ENCODE results near the gene TRPM2. TPM values are rescaled to one million over a fixed set of nuclear protein-coding genes. Genes with fewer than 3 reads are reported as not detected.

TRPM2 gene
- total and polyA plus RNA-seq, 10 of the 15 experiments (the other 5 are each of a cell fraction or from before 2014, with no cell fraction given) = 0.03 to 9.1 (median 2.6) TPM

DNA sequence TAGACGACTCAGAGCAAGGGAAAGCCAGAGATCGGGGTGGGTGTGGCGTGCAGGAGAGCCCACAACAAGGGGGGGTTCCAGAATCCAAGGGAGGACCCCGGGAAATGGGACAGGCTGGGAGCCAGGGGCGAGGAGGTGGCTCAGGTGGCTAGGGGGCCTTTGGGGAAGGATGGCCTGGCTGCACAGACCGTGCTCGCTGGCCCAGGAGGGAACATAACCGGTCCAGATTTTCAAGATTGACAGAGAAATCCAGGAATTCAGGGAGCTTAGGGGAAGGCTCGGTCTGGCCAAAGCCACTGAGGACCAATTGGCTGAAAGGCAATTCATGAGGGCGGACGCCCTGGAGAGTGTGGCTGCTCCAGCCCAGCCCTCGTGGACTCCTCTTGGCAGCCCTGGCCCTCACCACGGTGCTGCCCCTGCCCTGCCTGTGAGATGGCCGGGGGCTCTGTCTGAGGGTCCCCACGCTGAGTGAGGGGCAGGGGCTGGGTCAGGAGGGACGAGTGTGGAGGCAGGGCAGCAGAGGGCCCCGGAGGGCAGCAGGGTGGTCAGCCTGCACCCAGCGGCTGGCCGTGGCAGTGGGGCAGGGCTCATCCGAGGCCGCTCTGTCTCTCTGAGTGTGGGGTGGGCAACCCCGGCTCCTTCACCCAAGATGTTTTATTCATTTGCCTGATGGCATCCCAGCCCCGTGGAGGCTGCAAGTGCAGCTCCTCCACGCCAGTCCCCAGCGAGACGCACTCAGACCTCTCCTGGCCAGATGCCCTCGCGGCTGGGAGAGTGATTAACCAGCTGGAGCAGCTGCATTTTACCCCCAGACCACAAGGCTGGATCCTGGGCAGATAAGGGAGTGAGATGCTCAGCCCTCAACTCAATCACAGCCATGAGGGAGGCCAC, 96.3 kb downstream of the TRPM2 start:
- TF ChIP-seq, protein P1, sequence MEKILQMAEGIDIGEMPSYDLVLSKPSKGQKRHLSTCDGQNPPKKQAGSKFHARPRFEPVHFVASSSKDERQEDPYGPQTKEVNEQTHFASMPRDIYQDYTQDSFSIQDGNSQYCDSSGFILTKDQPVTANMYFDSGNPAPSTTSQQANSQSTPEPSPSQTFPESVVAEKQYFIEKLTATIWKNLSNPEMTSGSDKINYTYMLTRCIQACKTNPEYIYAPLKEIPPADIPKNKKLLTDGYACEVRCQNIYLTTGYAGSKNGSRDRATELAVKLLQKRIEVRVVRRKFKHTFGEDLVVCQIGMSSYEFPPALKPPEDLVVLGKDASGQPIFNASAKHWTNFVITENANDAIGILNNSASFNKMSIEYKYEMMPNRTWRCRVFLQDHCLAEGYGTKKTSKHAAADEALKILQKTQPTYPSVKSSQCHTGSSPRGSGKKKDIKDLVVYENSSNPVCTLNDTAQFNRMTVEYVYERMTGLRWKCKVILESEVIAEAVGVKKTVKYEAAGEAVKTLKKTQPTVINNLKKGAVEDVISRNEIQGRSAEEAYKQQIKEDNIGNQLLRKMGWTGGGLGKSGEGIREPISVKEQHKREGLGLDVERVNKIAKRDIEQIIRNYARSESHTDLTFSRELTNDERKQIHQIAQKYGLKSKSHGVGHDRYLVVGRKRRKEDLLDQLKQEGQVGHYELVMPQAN (conservative IDR thresholded peaks at IDR 0.05) = no peak
- TF ChIP-seq ZNF24 (IDR thresholded peaks at IDR 0.05) = no peak
- TF ChIP-seq, protein P2, sequence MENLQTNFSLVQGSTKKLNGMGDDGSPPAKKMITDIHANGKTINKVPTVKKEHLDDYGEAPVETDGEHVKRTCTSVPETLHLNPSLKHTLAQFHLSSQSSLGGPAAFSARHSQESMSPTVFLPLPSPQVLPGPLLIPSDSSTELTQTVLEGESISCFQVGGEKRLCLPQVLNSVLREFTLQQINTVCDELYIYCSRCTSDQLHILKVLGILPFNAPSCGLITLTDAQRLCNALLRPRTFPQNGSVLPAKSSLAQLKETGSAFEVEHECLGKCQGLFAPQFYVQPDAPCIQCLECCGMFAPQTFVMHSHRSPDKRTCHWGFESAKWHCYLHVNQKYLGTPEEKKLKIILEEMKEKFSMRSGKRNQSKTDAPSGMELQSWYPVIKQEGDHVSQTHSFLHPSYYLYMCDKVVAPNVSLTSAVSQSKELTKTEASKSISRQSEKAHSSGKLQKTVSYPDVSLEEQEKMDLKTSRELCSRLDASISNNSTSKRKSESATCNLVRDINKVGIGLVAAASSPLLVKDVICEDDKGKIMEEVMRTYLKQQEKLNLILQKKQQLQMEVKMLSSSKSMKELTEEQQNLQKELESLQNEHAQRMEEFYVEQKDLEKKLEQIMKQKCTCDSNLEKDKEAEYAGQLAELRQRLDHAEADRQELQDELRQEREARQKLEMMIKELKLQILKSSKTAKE (IDR thresholded peaks at IDR 0.05; ENCODE audit: low read depth, poor library complexity, severe bottlenecking) = no peak
- TF ChIP-seq IRF4 (IDR thresholded peaks at IDR 0.05; ENCODE audit: low read depth, low read length) = no peak
- no peak for TF ChIP-seq EED (IDR thresholded peaks at IDR 0.05; ENCODE audit: low read depth)
- TF ChIP-seq RBBP5 (conservative IDR thresholded peaks at IDR 0.05) = no peak
- no peak for TF ChIP-seq YY1 (IDR thresholded peaks at IDR 0.05; ENCODE audit: low read depth, low read length)
- TF ChIP-seq SRF (IDR thresholded peaks at IDR 0.05; ENCODE audit: low read depth in 2 of 2, low read length in 2 of 2) = no peak
- TF ChIP-seq, protein P3, sequence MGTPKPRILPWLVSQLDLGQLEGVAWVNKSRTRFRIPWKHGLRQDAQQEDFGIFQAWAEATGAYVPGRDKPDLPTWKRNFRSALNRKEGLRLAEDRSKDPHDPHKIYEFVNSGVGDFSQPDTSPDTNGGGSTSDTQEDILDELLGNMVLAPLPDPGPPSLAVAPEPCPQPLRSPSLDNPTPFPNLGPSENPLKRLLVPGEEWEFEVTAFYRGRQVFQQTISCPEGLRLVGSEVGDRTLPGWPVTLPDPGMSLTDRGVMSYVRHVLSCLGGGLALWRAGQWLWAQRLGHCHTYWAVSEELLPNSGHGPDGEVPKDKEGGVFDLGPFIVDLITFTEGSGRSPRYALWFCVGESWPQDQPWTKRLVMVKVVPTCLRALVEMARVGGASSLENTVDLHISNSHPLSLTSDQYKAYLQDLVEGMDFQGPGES (IDR thresholded peaks at IDR 0.05) = no peak
- TF ChIP-seq ETV6 (conservative IDR thresholded peaks at IDR 0.05 in 1 of 2, IDR thresholded peaks at IDR 0.05 in 1 of 2; ENCODE audit: borderline replicate concordance in 1 of 2, low read depth in 1 of 2) = no peak
- no peak for TF ChIP-seq SUZ12 (IDR thresholded peaks at IDR 0.05; ENCODE audit: unreplicated experiment)
- TF ChIP-seq, protein P4, sequence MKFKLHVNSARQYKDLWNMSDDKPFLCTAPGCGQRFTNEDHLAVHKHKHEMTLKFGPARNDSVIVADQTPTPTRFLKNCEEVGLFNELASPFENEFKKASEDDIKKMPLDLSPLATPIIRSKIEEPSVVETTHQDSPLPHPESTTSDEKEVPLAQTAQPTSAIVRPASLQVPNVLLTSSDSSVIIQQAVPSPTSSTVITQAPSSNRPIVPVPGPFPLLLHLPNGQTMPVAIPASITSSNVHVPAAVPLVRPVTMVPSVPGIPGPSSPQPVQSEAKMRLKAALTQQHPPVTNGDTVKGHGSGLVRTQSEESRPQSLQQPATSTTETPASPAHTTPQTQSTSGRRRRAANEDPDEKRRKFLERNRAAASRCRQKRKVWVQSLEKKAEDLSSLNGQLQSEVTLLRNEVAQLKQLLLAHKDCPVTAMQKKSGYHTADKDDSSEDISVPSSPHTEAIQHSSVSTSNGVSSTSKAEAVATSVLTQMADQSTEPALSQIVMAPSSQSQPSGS (IDR thresholded peaks at IDR 0.05; ENCODE audit: low read length) = no peak
- no peak for TF ChIP-seq CHD2 (IDR thresholded peaks at IDR 0.05; ENCODE audit: borderline replicate concordance, low read depth, low read length)
- H3K4me2 ChIP-seq (ENCODE audit: control insufficient read depth, insufficient read depth) = no peak overlapping the region
- no TSS peak for BruUV-seq (replicated peaks)
- H3K27me3 ChIP-seq (replicated peaks in 1 of 2; ENCODE audit: control insufficient read depth in 2 of 2, insufficient read depth in 2 of 2, low read length in 1 of 2) = no peaks in the 10 kb centered on the region; a peak in 1 of 4 replicates
- no peak overlapping the region for H3K4me3 ChIP-seq
- H3K4me1 ChIP-seq (ENCODE audit: control insufficient read depth, insufficient read depth, low read length) = no peaks in the 10 kb centered on the region
- RAD21 ChIA-PET (ENCODE audit: unreplicated experiment) = no interaction called here
- FAIRE-seq (no peak), DNase-seq (ENCODE audit: low read depth, low spot score) (no peak), ATAC-seq (no peak)
- in situ Hi-C loops (cut with MboI) (loop anchor here (5.0 kb wide), 1 partner anchor 72 kb away; no protein-coding TSS in a partner anchor), intact Hi-C loops (cut with micrococcal nuclease; ENCODE audit: unreplicated experiment) (no loop called here)
- no peak overlapping the region for H3K27ac ChIP-seq (ENCODE audit: control insufficient read depth, insufficient read depth)
- H3K79me2 ChIP-seq (ENCODE audit: control insufficient read depth, insufficient read depth, low read length) = no peaks in the 10 kb centered on the region
- no peaks in the 10 kb centered on the region for H3K36me3 ChIP-seq (ENCODE audit: control insufficient read depth in 2 of 2, insufficient read depth in 2 of 2, low read length in 1 of 2)
- no peaks in the 10 kb centered on the region for H4K20me1 ChIP-seq (ENCODE audit: control insufficient read depth, insufficient read depth)
- SMC1A ChIA-PET (ENCODE audit: uncharacterized antibody, unreplicated experiment) = no interaction called here
- no peaks in the 10 kb centered on the region; the same call in 2 of the 3 replicates for H3K9me3 ChIP-seq (replicated peaks; ENCODE audit: control insufficient read depth, insufficient read depth, low read length)
- H3K9ac ChIP-seq (ENCODE audit: control insufficient read depth, insufficient read depth, low read length) = no peak overlapping the region
- WGBS (ENCODE audit: insufficient coverage, insufficient replicate concordance, low lambda C conversion rate, missing lambda C conversion rate) = 29% methylated on average over 28 of the region's 28 CpGs
- POLR2A ChIA-PET = no interaction called here
- CTCF ChIA-PET = no interaction called here
- no peak overlapping the region for H2AFZ ChIP-seq (ENCODE audit: control insufficient read depth, low read depth, low read length)
